ENCODE data around the gene TEAD4. TPM values are rescaled to one million over a fixed set of nuclear protein-coding genes. Genes with fewer than 3 reads are reported as not detected.

The TEAD4 gene
- total and polyA plus RNA-seq, 10 donors, result 5.1 to 24.2 (median 17.4) TPM

GRCh38 chr12:2999265-2999841 lies 40.2 kb downstream of the TEAD4 start:
- DNase-seq, result no peak
- Histone ChIP-seq H3K9me3 (no peaks in the 10 kb centered on the region), H3K36me3 (peaks cover 0 to 28% (median 0%) of the 10 kb centered on the region in 6 donors), H3K4me3 (no peak overlapping the region), H3K27ac (no peak overlapping the region), H3K27me3 (replicated peaks in 1 of 7) (no peaks in the 10 kb centered on the region), H3K4me1 (peaks cover 0 to 14% (median 0%) of the 10 kb centered on the region in 6 donors)
- intact Hi-C loops (cut with DNase I; ENCODE audit: low total_unique reads), result no loop called here
- 81 to 90% (median 86%) methylated on average over 23 of the region's 23 CpGs for WGBS, 5 donors
- TF ChIP-seq, protein P1, sequence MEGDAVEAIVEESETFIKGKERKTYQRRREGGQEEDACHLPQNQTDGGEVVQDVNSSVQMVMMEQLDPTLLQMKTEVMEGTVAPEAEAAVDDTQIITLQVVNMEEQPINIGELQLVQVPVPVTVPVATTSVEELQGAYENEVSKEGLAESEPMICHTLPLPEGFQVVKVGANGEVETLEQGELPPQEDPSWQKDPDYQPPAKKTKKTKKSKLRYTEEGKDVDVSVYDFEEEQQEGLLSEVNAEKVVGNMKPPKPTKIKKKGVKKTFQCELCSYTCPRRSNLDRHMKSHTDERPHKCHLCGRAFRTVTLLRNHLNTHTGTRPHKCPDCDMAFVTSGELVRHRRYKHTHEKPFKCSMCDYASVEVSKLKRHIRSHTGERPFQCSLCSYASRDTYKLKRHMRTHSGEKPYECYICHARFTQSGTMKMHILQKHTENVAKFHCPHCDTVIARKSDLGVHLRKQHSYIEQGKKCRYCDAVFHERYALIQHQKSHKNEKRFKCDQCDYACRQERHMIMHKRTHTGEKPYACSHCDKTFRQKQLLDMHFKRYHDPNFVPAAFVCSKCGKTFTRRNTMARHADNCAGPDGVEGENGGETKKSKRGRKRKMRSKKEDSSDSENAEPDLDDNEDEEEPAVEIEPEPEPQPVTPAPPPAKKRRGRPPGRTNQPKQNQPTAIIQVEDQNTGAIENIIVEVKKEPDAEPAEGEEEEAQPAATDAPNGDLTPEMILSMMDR (IDR thresholded peaks at IDR 0.05 in 8 of 11, conservative IDR thresholded peaks at IDR 0.05 in 3 of 11), result no peak
- TF ChIP-seq POLR2A (IDR thresholded peaks at IDR 0.05), result no peak
- TF ChIP-seq POLR2AphosphoS5 (IDR thresholded peaks at IDR 0.05), result no peak

GRCh38 chr12:3000548-3001275 lies 41.5 kb downstream of the TEAD4 start:
- Histone ChIP-seq H3K36me3 (peaks cover 0 to 16% (median 0%) of the 10 kb centered on the region in 6 donors), H3K9me3 (no peaks in the 10 kb centered on the region), H3K4me3 (no peak overlapping the region), H3K27me3 (replicated peaks in 1 of 7) (no peaks in the 10 kb centered on the region), H3K4me1 (peaks cover 0 to 14% (median 0%) of the 10 kb centered on the region in 6 donors), H3K27ac (no peak overlapping the region)
- 48 to 85% (median 65%) methylated on average over 13 of the region's 13 CpGs for WGBS, 5 donors
- no peak for DNase-seq
- intact Hi-C loops (cut with DNase I; ENCODE audit: low total_unique reads), result no loop called here
- TF ChIP-seq POLR2A (IDR thresholded peaks at IDR 0.05), result no peak
- TF ChIP-seq, protein P1 (IDR thresholded peaks at IDR 0.05 in 8 of 11, conservative IDR thresholded peaks at IDR 0.05 in 3 of 11), result no peak
- TF ChIP-seq POLR2AphosphoS5 (IDR thresholded peaks at IDR 0.05), result no peak

GRCh38 chr12:3002646-3003045 lies 43.4 kb downstream of the TEAD4 start:
- H3K4me3 ChIP-seq, result no peak overlapping the region
- no peak overlapping the region for H3K27ac ChIP-seq
- TF ChIP-seq POLR2AphosphoS5 (IDR thresholded peaks at IDR 0.05) (no peak), POLR2A (IDR thresholded peaks at IDR 0.05) (no peak)
- TF ChIP-seq, protein P1 (IDR thresholded peaks at IDR 0.05 in 8 of 11, conservative IDR thresholded peaks at IDR 0.05 in 3 of 11), result no peak
- WGBS, 5 donors, result 75 to 90% (median 85%) methylated on average over 5 of the region's 5 CpGs
- no peak for DNase-seq
- no peaks in the 10 kb centered on the region for H3K9me3 ChIP-seq
- intact Hi-C loops (cut with DNase I; ENCODE audit: low total_unique reads), result no loop called here
- H3K27me3 ChIP-seq (replicated peaks in 1 of 7), result no peaks in the 10 kb centered on the region
- H3K4me1 ChIP-seq, result peaks cover 0 to 14% (median 0%) of the 10 kb centered on the region in 6 donors
- H3K36me3 ChIP-seq, result peaks cover 0 to 13% (median 0%) of the 10 kb centered on the region in 6 donors

GRCh38 chr12:3003357-3003992 lies 44.3 kb downstream of the TEAD4 start:
- intact Hi-C loops (cut with DNase I; ENCODE audit: low total_unique reads), result no loop called here
- TF ChIP-seq POLR2A (IDR thresholded peaks at IDR 0.05), result no peak
- TF ChIP-seq POLR2AphosphoS5 (IDR thresholded peaks at IDR 0.05), result peak in 1 of 3 donors; percentile 13
- TF ChIP-seq, protein P1 (IDR thresholded peaks at IDR 0.05 in 8 of 11, conservative IDR thresholded peaks at IDR 0.05 in 3 of 11), result no peak
- Histone ChIP-seq H3K27me3 (replicated peaks in 1 of 7) (no peaks in the 10 kb centered on the region), H3K9me3 (no peaks in the 10 kb centered on the region), H3K4me3 (no peak overlapping the region), H3K27ac (no peak overlapping the region), H3K36me3 (peaks cover 0 to 11% (median 0%) of the 10 kb centered on the region in 6 donors), H3K4me1 (peaks cover 0 to 14% (median 0%) of the 10 kb centered on the region in 6 donors)
- WGBS, 5 donors, result 70 to 92% (median 82%) methylated on average over 5 to 15 of the region's 15 CpGs
- DNase-seq, result no peak

Measured in spleen (tissue), 11 donors.